GM12872 (cell line): ENCODE data around the gene UBTF.

Experiments used
- TF ChIP-seq, protein P1 (sequence below): IDR thresholded peaks from 3 replicates; pipeline ENCODE4 v1.5.1; 2011; ENCODE audit warnings: low read depth, mild to moderate bottlenecking, low read length, moderate library complexity; ENCODE audit not compliant: insufficient read depth

Gene UBTF

GRCh38 chr17:44197107-44197506 lies 22.4 kb downstream of the UBTF start:
- TF ChIP-seq, protein P1, sequence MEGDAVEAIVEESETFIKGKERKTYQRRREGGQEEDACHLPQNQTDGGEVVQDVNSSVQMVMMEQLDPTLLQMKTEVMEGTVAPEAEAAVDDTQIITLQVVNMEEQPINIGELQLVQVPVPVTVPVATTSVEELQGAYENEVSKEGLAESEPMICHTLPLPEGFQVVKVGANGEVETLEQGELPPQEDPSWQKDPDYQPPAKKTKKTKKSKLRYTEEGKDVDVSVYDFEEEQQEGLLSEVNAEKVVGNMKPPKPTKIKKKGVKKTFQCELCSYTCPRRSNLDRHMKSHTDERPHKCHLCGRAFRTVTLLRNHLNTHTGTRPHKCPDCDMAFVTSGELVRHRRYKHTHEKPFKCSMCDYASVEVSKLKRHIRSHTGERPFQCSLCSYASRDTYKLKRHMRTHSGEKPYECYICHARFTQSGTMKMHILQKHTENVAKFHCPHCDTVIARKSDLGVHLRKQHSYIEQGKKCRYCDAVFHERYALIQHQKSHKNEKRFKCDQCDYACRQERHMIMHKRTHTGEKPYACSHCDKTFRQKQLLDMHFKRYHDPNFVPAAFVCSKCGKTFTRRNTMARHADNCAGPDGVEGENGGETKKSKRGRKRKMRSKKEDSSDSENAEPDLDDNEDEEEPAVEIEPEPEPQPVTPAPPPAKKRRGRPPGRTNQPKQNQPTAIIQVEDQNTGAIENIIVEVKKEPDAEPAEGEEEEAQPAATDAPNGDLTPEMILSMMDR, result no peak

- TF ChIP-seq, protein P1, result no peak
Observed at GRCh38 chr17:44193326-44194084, 26.0 kb downstream of the UBTF start.

- TF ChIP-seq, protein P1, result no peak
Observed at GRCh38 chr17:44192750-44193149, 26.7 kb downstream of the UBTF start.

DNA sequence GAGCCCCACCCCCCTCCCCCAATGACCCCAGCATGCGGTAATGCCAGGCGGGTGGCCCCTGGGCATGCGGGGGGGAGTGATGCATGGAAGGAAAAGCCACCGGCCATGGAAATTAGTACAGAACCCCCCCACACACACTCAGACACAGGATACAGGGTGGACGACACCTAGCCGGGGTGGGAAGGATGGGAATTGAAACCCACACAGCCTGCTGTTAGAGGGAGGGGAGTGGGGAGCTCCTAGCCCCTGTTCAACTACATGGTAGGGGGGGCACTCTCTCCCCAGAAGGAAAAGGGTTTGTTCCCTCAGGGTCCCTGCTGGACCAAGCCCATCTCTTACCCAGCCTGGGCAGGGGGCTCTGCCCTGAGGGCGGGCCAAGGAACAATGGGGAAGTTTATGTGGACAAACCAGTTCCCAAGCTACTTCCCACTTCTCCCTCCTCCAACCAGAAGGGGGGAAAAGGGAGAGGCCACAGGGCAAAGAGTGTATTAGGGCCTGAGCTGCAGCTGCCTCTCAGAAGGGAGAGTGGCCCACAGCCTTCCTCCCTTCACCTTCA lies 27.5 kb downstream of the UBTF start:
- TF ChIP-seq, protein P1, result no peak

DNA sequence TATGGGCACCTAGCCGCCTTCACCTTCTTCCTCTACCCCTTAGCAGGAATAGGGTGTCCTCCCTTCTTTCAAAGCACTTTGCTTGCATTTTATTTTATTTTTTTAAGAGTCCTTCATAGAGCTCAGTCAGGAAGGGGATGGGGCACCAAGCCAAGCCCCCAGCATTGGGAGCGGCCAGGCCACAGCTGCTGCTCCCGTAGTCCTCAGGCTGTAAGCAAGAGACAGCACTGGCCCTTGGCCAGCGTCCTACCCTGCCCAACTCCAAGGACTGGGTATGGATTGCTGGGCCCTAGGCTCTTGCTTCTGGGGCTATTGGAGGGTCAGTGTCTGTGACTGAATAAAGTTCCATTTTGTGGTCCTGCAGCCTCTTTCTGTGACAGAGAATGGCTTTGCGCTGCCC lies 28.1 kb downstream of the UBTF start:
- TF ChIP-seq, protein P1, result no peak

DNA sequence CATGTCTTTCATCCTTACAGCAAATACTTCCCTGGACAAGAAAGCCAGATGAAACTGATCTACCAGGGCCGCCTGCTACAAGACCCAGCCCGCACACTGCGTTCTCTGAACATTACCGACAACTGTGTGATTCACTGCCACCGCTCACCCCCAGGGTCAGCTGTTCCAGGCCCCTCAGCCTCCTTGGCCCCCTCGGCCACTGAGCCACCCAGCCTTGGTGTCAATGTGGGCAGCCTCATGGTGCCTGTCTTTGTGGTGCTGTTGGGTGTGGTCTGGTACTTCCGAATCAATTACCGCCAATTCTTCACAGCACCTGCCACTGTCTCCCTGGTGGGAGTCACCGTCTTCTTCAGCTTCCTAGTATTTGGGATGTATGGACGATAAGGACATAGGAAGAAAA lies 29.0 kb downstream of the UBTF start:
- TF ChIP-seq, protein P1, result no peak

GRCh38 chr17:44188576-44189403 lies 30.7 kb downstream of the UBTF start:
- TF ChIP-seq, protein P1, result no peak
